Measurements from ENCODE around the gene MPP7.

DNA sequence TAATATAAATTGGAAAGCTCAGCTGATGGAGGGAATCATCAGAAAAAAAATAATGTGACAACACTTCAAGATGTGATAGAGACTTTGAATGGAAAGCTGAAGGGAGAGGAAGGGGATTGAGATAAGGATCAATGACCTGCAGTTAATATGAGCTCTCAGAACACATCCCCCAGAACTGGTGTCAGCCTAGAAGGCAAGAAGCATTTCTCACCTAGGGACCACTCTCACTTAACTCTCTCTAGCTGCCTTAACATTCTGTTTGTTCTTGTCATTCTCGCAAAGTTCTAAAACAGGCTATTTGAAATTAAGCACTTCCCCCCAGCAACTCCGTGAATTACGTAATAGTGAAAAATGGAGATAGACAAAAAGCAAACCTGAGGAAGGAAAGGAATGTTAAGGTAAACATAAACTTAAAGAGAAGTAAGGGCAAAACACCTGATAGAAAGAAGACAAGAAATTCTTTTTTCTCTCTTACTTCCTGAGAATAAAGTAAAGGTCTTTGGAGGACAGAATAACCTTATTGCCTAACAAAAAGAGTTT, 1.2 kb upstream of the MPP7 start:
- TF ChIP-seq CTCF (conservative IDR thresholded peaks at IDR 0.05; ENCODE audit: low read length) (no peak), EZH2phosphoT487 (IDR thresholded peaks at IDR 0.05; ENCODE audit: borderline replicate concordance) (no peak)
